H7 (cell line): Measurements from ENCODE around the gene WNT10A. TPM values are rescaled to one million over a fixed set of nuclear protein-coding genes. Genes with fewer than 3 reads are reported as not detected.

Experiments
- DNase-seq: peaks from one replicate; pipeline ENCODE4 v3.0.0; 2012
- H3K27me3 ChIP-seq: 2 replicates; pipeline ENCODE4 v1.6.0; 2011; ENCODE audit warnings: mild to moderate bottlenecking, low read length; ENCODE audit not compliant: control insufficient read depth, insufficient read depth
- H3K36me3 ChIP-seq: replicated peaks from 2 replicates; pipeline ENCODE4 v1.5.1; 2011; ENCODE audit warnings: low read length; ENCODE audit not compliant: control insufficient read depth, insufficient read depth
- H3K4me3 ChIP-seq: 2 replicates; pipeline ENCODE4 v1.5.1; 2011; ENCODE audit warnings: low read depth, mild to moderate bottlenecking, control low read depth, low read length, moderate library complexity; ENCODE audit not compliant: insufficient read depth
- total RNA-seq: library from RNA; depleted of rRNA; stranded (reverse); fragments of >200 nt; shearing (Covaris generic); gene quantifications from 2 replicates; pipeline ENCODE4 v1.2.3, GENCODE V29; 2014

Gene WNT10A
- total RNA-seq, 1 experiment from 2014 or later = not detected

DNA sequence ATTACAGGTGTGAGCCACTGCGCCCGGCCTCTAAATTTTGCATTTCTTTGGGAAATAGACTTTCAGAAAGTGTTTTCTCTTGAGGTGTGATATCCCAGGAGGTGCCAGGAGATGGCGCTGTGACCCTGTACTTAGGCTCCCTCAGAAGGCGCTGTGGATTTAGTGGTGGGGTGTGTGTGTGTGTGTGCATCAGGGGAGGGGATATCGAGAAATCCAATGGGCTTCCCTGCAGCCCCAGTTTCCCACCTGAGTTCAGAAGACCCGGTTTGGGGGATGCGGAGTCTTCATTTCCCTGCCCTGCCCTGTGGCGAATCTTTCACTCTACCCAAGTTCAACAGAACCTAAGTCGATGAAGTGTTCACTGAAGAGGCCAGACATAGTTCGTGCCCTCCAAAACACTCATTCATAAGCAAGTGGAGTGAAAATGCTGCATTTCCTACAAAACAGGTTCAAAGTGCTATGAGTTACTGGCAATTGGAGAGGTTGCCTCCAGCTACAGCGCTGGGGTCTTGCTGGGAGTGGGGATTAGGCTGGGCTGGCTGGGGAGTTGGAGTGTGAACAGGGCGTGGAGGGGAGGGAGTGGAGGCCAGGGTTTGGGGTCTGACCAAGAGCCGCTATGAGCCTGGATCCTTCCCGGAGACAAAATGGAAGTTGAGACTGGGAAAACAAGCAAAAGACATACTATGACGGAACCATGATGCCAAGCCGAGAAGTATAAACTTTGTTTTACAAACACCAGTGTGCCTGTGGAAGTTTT, 27.6 kb upstream of the WNT10A start:
- Histone ChIP-seq H3K36me3 (no peaks in the 10 kb centered on the region), H3K27me3 (peaks cover 57% of the 10 kb centered on the region), H3K4me3 (no peak overlapping the region)
- DNase-seq = peak; percentile 85

GRCh38 chr2:218853766-218854165, 26.9 kb upstream of the WNT10A start:
- Histone ChIP-seq H3K4me3 (no peak overlapping the region), H3K27me3 (peaks cover 64% of the 10 kb centered on the region), H3K36me3 (no peaks in the 10 kb centered on the region)
- DNase-seq = peak; percentile 35

DNA sequence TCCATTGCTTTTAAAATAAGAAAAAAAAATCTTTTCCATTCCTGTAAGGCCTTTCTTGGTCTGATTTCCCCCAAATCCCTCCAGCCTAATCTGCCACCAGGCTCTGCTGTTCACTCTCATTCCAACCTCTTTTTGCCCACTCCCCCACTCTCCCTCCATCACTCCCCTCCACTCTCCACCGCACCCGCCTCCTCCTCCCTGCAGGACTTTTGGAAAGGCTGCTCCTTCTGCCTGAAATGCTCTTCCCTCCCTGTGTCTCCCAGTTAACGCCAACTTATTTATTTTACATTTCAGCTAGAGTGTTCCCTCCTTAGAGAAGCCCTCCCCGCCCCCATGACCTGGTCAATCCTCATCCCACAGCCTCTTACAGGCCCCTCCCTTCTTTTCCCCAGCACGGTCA, 25.8 kb upstream of the WNT10A start:
- peaks cover 73% of the 10 kb centered on the region for H3K27me3 ChIP-seq
- DNase-seq = no peak
- no peak overlapping the region for H3K4me3 ChIP-seq
- H3K36me3 ChIP-seq = no peaks in the 10 kb centered on the region

- Histone ChIP-seq H3K27me3 (peaks cover 80% of the 10 kb centered on the region), H3K4me3 (no peak overlapping the region), H3K36me3 (no peaks in the 10 kb centered on the region)
- DNase-seq = peak; percentile 34
These were observed 25.1 kb upstream of the WNT10A start for GRCh38 chr2:218855305-218856166.

DNA sequence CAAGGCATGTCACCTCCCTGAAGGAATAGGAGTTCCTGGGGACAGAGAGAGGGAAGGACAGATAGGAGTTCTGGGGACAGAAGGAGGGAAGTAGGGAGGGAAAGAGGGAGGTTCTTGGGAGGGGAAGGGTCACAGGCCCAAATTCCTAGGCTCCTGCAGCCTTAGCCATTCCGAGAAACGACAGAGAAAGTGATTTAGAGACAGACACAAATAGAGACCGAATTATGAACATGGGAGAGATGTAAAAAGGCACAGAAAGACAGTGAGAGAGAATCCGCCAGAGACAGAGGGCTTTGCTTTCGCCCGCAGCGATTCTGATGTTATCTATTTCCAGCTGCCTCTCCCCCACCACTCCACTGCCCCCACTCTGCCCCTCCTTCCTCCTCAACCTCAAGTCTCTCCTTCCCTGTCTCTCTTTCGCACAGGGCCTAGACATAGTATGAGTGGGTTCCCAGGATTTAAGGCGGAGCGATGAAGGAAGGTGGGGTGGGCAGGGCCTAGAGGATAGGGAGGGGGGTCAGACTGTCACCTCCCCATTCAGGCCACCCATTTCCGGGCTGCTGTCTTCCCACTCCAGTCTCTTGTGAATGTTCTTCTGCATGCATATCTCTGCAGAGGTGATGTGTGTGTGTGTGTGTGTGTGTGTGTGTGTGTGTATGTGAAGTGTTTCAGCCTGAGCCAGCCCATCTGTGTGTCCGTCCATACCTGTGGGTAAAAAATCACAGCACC, 24.3 kb upstream of the WNT10A start:
- DNase-seq = peak; percentile 37
- no peak overlapping the region for H3K4me3 ChIP-seq
- H3K36me3 ChIP-seq = no peaks in the 10 kb centered on the region
- H3K27me3 ChIP-seq = peaks cover 84% of the 10 kb centered on the region

DNA sequence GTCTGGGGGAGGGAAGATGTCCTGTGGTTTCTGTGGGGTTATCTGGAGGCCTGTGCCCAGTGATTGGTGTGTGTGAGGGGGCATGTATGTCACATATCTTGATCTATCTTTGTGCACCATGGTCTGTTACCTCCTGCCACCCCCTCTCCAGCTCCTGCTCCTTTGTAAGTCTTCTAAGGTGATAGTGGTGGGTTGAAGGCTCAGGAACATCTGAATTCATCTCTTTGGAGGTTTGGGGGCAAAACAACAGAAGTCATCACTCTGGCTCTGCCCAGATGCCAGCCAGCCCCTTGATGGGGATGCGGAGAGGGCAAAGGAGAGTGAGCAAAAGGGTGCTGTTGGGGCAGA, 23.8 kb upstream of the WNT10A start:
- DNase-seq = peak; percentile 5
- Histone ChIP-seq H3K36me3 (no peaks in the 10 kb centered on the region), H3K27me3 (peaks cover 88% of the 10 kb centered on the region), H3K4me3 (no peak overlapping the region)

GRCh38 chr2:218857371-218858137, 23.1 kb upstream of the WNT10A start:
- no peaks in the 10 kb centered on the region for H3K36me3 ChIP-seq
- no peak overlapping the region for H3K4me3 ChIP-seq
- peaks cover 94% of the 10 kb centered on the region for H3K27me3 ChIP-seq
- peak; percentile 40 for DNase-seq

DNA sequence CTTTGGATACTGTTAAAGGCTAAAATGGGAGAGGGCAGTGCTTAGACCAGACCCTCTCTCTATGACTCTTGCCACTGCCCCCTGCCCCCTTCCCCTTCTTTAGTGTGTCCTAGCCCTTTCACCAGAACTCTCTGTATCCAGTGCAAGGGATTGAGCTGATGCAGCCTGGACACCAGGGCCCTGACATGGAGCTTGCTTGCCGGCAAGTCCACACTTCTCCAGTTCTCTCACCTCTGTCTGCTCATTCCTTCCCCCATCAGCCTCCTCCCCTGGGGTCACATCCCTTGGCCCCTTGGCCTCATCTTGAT, 22.6 kb upstream of the WNT10A start:
- Histone ChIP-seq H3K27me3 (peaks cover 95% of the 10 kb centered on the region), H3K4me3 (no peak overlapping the region), H3K36me3 (no peaks in the 10 kb centered on the region)
- DNase-seq = peak; percentile 33

DNA sequence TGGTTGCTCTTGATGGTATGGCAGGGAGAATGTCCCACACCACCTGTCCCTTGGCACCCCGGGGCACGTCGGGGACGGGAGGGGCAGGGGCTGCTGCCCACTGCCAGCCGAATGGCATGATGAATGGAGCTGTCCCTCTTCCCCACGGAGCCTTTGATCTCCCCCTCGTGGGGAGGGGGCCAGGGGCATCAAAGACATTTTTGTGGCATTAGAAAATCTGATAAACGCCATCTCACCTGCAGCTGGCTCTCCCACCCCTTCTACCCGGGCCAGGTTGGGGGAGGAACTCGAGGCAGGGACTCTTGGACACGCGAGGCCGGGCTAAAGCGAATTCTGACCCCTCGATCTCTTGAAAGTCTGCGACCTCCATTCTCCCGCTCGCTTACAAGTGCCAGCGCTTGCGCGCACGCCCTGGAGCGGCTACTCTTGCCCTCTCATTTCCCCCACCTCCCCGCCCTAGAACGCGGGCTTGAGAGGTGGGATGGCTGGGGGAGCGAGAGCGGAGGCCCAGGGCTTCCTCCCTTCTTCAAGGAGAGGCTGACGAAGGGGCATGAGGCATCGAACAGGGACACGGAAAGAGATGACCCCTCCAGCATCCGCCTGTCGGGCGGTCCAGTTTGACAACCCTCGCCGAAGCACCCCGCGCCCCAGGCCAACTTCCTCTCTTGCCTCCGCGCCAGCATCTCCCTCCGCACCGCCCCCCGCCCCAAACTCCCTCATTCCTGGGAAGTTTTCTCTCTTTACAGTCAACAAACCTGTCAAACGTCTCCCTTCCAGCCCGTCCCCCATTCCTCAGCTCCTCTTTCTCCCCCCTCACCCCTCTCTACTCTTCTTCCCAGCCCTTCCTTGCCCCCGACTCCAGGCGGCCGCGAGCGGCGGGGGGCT, 21.7 kb upstream of the WNT10A start:
- Histone ChIP-seq H3K36me3 (no peaks in the 10 kb centered on the region), H3K4me3 (peak overlapping the region; percentile 7; the same call in 1 of the 2 replicates), H3K27me3 (peaks cover 94% of the 10 kb centered on the region)
- peak; percentile 74 for DNase-seq

- H3K4me3 ChIP-seq = peak within 1 kb of the TSS; percentile 14
- peaks cover 89% of the 10 kb centered on the region for H3K27me3 ChIP-seq
- no peaks in the 10 kb centered on the region for H3K36me3 ChIP-seq
- peak; percentile 86 for DNase-seq
These were observed 21.1 kb upstream of the WNT10A start, which contains the start of gene WNT6 for GRCh38 chr2:218859556-218859987. Gene WNT6, plus strand, starts transcription at chr2:218859805. Its CDS starts 233 bp downstream, at chr2:218860038.

GRCh38 chr2:218859988-218860831, 20.4 kb upstream of the WNT10A start:
- Histone ChIP-seq H3K36me3 (no peaks in the 10 kb centered on the region), H3K27me3 (peaks cover 88% of the 10 kb centered on the region), H3K4me3 (peak overlapping the region; percentile 14)
- peak; percentile 61 for DNase-seq

GRCh38 chr2:218860950-218861381, 19.7 kb upstream of the WNT10A start:
- Histone ChIP-seq H3K27me3 (peaks cover 84% of the 10 kb centered on the region), H3K4me3 (no peak overlapping the region), H3K36me3 (no peaks in the 10 kb centered on the region)
- peak; percentile 97 for DNase-seq
